NCI-H446 (cell line): ENCODE results near the gene M1AP.

ENCODE experiments used
- DNase-seq, 2 experiments: peaks; one replicate each; lab custom pipeline; 2025; lab: John Stamatoyannopoulos, UW

Gene M1AP

DNA sequence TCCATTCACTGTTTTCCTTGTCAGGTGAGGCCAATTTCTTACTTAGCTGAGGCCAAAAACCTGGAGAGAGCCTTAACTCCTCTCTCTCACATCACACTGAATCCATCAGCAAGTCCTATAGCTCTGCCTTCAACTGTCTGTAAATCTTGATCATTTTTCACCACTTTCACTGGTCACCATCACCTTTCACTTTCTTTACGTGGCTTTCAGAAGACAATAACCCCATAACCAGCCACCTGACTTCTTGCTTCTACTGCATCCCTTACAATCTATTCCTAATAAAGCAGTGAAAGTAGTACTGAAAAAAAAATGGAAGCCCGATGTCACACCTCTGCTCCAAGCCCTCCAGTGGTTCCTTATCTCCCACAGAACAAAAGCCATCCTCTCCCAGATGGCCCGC lies 102.1 kb downstream of the M1AP start:
- DNase-seq = no peak

GRCh38 chr2:74544634-74545033 lies 103.5 kb downstream of the M1AP start:
- DNase-seq = no peak

- DNase-seq = no peak
These were observed 105.2 kb downstream of the M1AP start for GRCh38 chr2:74542978-74543377.

- no peak for DNase-seq
These were observed 107.8 kb downstream of the M1AP start for GRCh38 chr2:74540291-74540690.

DNA sequence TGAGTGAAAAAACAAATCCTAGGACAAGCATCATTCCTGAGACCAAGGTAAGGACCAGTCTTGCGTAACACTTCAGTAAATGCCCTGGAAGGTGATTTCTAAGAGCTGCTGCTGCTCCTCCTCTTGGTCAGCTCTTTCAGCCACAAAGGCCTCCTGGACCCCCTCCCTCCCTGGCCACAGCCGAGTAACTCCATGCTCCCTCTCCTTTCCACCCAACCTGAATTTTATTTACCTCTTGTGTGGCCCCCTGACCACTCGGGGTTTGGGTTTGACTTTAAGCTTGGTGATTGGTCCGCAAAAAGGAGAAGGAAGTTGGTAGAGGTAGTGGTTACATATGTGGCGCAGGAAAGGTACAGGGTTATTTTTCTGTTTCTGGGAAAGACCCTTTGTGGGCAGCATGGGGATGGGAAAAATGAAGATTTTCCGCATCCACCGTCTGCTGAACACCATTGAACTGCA lies 109.2 kb downstream of the M1AP start:
- DNase-seq = no peak

DNA sequence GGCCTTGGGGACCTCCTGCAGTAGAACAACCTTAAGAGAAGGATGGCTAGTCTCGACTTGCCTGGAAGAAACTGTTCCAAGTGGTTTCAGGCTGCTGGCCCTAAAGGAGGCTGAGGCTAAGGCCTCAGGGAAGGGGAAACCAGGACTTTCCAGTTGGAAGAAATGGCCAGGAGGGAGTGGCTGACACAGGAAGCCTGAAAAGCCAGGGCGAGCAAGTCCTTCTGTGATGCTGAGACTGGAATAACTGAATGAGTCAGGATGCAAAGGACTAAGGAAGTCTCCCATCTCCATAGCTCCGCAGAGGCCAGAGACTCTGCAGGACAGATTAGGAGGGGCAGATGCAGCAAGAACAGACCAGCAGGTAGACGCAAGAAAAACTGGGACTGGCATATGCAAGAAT lies 111.0 kb downstream of the M1AP start:
- DNase-seq = no peak

GRCh38 chr2:74536166-74536950 lies 111.8 kb downstream of the M1AP start:
- DNase-seq = no peak

DNA sequence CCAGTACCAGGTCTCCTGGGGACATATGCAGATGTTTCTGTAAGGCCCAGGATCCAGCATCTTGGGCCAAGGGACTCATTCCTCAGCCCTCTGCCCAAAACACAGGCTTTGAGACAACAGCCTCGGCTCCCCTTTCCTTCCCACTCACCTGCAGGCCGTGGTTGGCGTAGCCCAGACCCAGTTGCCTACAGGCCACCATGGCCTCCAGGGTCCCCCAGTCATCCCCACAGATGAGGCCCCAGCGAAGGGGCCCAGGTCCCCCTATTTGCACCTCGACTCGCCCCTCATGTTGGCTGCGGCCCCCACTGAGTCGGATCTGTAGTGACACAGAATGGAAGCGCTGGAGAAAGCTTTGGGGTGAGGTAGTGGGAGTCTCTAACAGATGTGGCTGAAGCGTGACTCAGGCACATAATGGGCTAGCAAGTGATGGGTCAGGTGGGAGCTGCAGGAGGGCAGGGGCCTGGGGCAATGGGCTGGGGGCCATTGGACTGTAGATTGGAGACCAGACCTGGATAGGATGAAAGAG lies 112.6 kb downstream of the M1AP start:
- DNase-seq = no peak

DNA sequence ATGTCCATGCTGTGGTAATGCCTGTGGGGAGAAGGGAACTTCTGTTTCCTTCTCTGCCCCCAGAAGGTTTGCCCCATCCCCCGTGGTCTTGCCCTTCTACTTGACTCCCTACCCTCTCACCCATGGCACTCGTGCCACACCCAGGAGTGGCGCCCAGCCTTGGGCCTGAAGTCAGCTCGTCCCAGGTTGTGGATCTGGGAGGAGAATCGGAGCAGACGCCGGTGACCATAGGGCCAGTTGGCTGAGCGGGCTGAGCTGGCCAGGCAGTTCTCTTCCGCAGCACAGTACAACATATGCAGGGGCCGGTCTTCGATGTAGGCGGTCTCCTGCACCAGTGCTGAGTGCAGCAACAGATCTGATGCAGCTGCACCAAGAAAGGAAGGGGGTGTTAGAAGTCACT lies 113.7 kb downstream of the M1AP start:
- DNase-seq = no peak

DNA sequence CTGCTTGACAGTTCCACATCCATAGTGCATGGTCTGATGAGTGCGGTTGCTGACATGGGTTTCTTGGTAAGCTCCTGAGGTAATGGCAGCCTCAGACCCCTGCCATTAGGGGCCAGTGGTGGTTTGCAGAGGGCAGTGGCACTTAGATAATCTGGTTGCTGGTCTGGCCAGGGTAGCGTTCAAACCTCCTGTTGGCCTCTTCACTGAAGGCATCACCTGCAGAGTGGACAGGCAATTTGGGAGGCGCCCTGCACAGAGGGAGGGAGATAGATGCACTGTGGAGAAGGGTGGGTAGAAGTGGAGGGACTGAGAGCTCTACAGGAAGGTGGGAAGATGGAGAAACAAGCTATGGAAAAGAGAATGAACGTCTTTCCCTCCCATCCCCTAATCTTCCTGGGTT lies 114.7 kb downstream of the M1AP start:
- DNase-seq = no peak

GRCh38 chr2:74532222-74532621 lies 115.9 kb downstream of the M1AP start:
- DNase-seq = peak in 1 of 2 experiments; percentile 26

DNA sequence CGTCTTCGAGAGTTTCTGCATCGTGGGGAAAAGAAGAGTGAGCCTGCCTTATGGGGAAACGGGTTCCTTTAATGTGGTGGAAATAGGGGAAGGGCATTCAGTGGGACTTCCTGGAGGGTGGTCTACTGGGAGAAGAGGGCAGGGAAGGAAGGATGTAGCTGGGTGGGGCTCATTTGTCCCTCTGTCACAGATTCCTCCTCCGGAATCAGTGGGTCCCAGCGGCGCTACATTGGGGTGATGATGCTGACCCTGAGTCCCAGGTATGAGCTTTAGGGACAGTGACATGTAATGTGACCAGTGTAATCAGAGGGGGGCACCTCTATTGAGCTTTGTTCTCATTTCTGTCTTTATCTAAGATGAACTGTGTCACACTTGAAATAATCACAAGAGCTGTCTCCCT lies 116.5 kb downstream of the M1AP start:
- no peak for DNase-seq

DNA sequence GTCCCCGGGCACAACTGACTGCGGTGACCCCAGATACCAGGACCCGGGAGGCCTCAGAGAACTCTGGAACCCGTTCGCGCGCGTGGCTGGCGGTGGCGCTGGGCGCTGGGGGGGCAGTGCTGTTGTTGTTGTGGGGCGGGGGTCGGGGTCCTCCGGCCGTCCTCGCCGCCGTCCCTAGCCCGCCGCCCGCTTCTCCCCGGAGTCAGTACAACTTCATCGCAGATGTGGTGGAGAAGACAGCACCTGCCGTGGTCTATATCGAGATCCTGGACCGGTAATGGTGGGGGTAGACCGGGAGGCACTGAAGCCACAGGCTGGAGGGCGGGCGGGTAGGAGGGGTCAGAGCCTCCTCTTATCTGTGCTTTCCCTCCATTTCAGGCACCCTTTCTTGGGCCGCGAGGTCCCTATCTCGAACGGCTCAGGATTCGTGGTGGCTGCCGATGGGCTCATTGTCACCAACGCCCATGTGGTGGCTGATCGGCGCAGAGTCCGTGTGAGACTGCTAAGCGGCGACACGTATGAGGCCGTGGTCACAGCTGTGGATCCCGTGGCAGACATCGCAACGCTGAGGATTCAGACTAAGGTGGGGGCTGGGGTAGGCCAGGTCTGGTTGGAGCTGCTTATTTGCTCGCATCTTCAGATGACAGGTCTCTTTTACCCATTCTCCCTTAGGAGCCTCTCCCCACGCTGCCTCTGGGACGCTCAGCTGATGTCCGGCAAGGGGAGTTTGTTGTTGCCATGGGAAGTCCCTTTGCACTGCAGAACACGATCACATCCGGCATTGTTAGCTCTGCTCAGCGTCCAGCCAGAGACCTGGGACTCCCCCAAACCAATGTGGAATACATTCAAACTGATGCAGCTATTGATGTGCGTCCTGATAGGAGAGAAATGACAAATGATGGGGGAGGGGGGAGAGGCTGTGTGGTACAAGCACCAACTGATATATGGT lies 117.6 kb downstream of the M1AP start:
- peak in 1 of 2 experiments; percentile 29 for DNase-seq

DNA sequence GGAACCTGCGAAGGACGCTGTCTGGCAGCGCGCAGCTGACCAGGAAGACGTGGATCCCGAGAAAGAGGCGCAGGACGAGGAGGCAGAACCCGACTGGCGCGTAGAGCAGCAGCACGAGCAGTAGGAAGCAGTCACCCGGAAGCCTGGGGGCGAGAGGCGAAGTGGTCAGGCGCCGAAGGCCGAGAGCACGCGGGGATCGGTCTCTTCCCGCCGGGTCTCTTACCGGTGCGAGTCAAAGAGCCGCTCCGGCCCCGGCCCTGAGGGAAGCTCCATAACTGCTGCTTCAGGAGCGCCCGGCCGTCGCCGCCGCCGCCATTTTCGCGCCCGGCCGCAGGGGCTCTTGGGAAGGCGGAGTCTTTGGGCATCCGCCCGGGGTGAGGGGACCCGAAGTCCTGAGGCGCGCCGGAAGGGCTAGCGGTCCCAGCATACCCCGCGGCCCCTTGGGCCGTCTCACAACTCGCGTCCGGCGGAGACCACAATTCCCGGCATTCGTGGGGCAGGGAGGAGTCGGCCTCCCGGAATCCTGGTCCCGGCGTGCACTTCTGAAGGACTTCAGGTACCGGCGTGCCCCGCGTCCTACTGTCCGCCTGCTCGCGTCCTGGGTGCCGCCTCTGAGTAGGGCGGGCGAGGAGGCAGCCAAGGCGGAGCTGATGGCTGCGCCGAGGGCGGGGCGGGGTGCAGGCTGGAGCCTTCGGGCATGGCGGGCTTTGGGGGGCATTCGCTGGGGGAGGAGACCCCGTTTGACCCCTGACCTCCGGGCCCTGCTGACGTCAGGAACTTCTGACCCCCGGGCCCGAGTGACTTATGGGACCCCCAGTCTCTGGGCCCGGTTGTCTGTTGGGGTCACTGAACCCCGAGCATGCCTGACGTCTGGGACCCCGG lies 118.5 kb downstream of the M1AP start, which contains the start of the genes AUP1 and HTRA2:
AUP1 (minus strand) TSS at position 350 of the 882 bp plus-strand sequence; CDS start at position 273, 77 bp downstream.
HTRA2 (plus strand) TSS at position 577 of the 882 bp plus-strand sequence; CDS start at position 651, 74 bp downstream.
- peak; percentile 95 to 99 for DNase-seq

DNA sequence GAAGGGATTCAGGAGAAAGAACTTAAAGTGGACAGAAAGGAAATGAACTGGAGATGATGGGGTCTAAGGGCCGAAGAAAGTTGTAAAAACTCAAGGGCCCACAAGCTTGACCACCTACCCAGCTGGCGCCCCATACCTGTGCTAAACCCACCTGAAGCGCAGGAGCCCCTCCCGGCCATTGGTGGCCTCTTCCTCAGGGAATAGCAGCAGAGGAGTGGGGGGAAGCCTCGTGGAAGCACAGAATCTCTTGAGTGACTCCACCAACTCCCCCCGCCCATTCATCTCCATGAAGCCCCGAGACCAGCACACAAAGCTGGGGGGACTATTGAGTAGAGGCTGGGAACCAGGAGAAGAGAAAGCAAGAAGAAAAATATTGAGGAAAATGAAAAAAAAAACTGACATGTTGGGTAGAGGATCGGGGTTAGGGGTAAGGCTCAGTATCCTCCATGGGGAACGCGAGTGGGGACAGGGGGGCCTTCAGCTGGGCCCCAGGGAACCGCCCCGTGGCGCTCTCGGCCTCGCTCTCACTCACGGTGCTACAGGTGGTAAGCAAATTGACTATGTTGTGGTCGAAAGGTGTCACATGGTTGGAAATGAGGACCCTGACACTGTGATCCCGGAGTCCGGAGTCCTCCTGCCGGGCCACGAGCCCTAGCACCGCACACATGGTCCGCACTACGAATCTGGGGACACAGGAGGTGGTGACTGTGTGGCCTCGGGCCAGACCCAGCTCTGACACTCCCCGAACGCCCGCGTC lies 119.4 kb downstream of the M1AP start:
- no peak for DNase-seq

GRCh38 chr2:74527741-74528140 lies 120.4 kb downstream of the M1AP start:
- DNase-seq = no peak

DNA sequence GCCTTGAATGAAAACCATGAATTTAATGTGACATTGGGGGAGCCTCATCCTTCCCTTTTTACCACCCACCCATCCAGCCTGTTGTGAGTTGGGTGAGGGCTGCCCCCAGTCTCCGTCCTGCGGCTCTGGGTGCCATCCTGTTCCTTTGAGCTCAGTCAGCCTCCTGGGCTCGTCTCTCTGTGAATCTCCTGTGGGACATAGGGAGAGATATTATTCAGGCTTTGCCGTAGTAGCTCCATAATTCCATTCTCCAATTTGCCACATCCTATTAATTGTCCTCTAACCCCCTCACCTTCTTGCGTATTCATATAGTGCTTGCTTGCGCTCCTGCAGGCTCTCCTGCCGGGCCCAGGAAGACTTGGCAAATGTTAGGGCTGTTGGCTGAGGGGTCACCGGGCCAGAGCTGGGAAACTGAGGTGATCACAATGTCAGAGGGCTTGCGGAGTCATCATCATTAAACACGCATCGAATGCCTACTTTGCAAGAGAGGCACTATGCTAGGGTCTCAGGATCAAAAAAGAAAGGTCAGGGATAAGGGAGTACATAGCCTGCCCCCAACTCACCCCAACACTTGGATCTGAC lies 121.4 kb downstream of the M1AP start:
- DNase-seq = no peak

GRCh38 chr2:74525717-74526648 lies 122.1 kb downstream of the M1AP start, which contains the start of gene DQX1:
TSS of gene DQX1 (minus strand) at chr2:74526231. CDS start at chr2:74525729, 502 bp downstream.
- DNase-seq = peak in 1 of 2 experiments; percentile 16
